HG02623 (cell line): ENCODE measurements around the gene PDE3A.

Experiments used
- ATAC-seq: cut with Tn5 transposase; IDR thresholded peaks from one replicate; pipeline ENCODE4 v1.9.1; 2021; ENCODE audit warnings: moderate library complexity; ENCODE audit not compliant: unreplicated experiment

Gene PDE3A

GRCh38 chr12:20657496-20657895 is 289.2 kb downstream of the PDE3A start:
- no peak for ATAC-seq

GRCh38 chr12:20681334-20681733 is 313.0 kb downstream of the PDE3A start:
- no peak for ATAC-seq

- no peak for ATAC-seq
Measured at GRCh38 chr12:20695232-20695631, 326.9 kb downstream of the PDE3A start, which contains the start of gene SLCO1C1. SLCO1C1 (plus strand) TSS chr12:20695332; CDS start chr12:20699577, 4,245 bp downstream.

- ATAC-seq: no peak
Measured at GRCh38 chr12:20696181-20696905, 328.0 kb downstream of the PDE3A start.

GRCh38 chr12:20701106-20701505 is 332.8 kb downstream of the PDE3A start:
- ATAC-seq: no peak

- ATAC-seq: no peak
Measured at GRCh38 chr12:20704860-20705259, 336.5 kb downstream of the PDE3A start.

- ATAC-seq: no peak
Measured at GRCh38 chr12:20711846-20712245, 343.5 kb downstream of the PDE3A start.

- ATAC-seq: no peak
Measured at GRCh38 chr12:20716037-20716436, 347.7 kb downstream of the PDE3A start.

- ATAC-seq: no peak
Measured at GRCh38 chr12:20716985-20717384, 348.6 kb downstream of the PDE3A start.

- no peak for ATAC-seq
Measured at GRCh38 chr12:20718294-20718693, 350.0 kb downstream of the PDE3A start.

GRCh38 chr12:20722142-20722541 is 353.8 kb downstream of the PDE3A start:
- ATAC-seq: no peak

GRCh38 chr12:20731274-20731673 is 362.9 kb downstream of the PDE3A start:
- no peak for ATAC-seq
